Common myeloid progenitor, CD34-positive (primary cell): ENCODE results near the gene SULT4A1.

Source experiments
- CTCF ChIA-PET: fragments of 350-600 bp; sonication (Branson Sonifier 250); formaldehyde crosslinking; loops from one replicate; lab custom pipeline; 2021; ENCODE audit warnings: antibody characterized with exemption; lab: Charles Lee
- POLR2A ChIA-PET: fragments of 350-600 bp; sonication (Branson Sonifier 250); formaldehyde crosslinking; loops from one replicate; lab custom pipeline; 2021; ENCODE audit warnings: antibody characterized with exemption; lab: Charles Lee
- DNase-seq, 3 donors: peaks; one replicate each; pipeline versions ENCODE4 v3.0.0 to v3.0.0-alpha.2; 2013
- H3K27ac ChIP-seq, 2 experiments: 1 replicate in 1 of 2; 2 replicates in 1 of 2; pipeline ENCODE4 v1.7.0; 2013; ENCODE audit warnings: inconsistent platforms in 2 of 2, low read length in 2 of 2, mild to moderate bottlenecking in 2 of 2, low read depth in 1 of 2, moderate library complexity in 1 of 2; ENCODE audit not compliant: severe bottlenecking in 2 of 2, insufficient read depth in 1 of 2, poor library complexity in 1 of 2
- H3K27me3 ChIP-seq, 5 experiments: replicated peaks in 2 of 5; 1 replicate in 3 of 5; 2 replicates in 2 of 5; pipeline versions ENCODE4 v1.6.1 to v1.7.0; 2013; ENCODE audit warnings: low read length in 4 of 5, mild to moderate bottlenecking in 2 of 5, moderate library complexity in 2 of 5, inconsistent platforms in 1 of 5; ENCODE audit not compliant: insufficient read depth in 5 of 5, control insufficient read depth in 4 of 5
- H3K36me3 ChIP-seq, 4 experiments: 1 replicate in 2 of 4; 2 replicates in 2 of 4; pipeline versions ENCODE4 v1.6.1 to v1.7.0; 2013; ENCODE audit warnings: low read length in 3 of 4, control low read depth in 1 of 4, mild to moderate bottlenecking in 1 of 4; ENCODE audit not compliant: control insufficient read depth in 4 of 4, insufficient read depth in 4 of 4
- H3K4me1 ChIP-seq, 4 experiments: 1 replicate in 3 of 4; 2 replicates in 1 of 4; pipeline versions ENCODE4 v1.6.1 to v1.7.1; 2013; ENCODE audit warnings: low read length in 3 of 4, mild to moderate bottlenecking in 3 of 4, control low read depth in 1 of 4, inconsistent platforms in 1 of 4, moderate library complexity in 1 of 4; ENCODE audit not compliant: control insufficient read depth in 4 of 4, insufficient read depth in 4 of 4; ENCODE audit errors: control extremely low read depth in 1 of 4
- H3K4me3 ChIP-seq, 7 experiments: 1 replicate in 4 of 7; 2 replicates in 3 of 7; pipeline versions ENCODE4 v1.5.1 to v1.7.0; 2013; ENCODE audit warnings: mild to moderate bottlenecking in 7 of 7, low read length in 6 of 7, moderate library complexity in 6 of 7, inconsistent platforms in 2 of 7, low read depth in 2 of 7, control low read depth in 1 of 7; ENCODE audit not compliant: insufficient read depth in 4 of 7, control insufficient read depth in 1 of 7; ENCODE audit errors: extremely low read depth in 1 of 7
- H3K9me3 ChIP-seq, 5 experiments: 1 replicate in 4 of 5; 2 replicates in 1 of 5; pipeline versions ENCODE4 v1.6.1 to v1.7.1; 2013; ENCODE audit warnings: low read length in 4 of 5, mild to moderate bottlenecking in 2 of 5, inconsistent platforms in 1 of 5, low read depth in 1 of 5, moderate library complexity in 1 of 5; ENCODE audit not compliant: control insufficient read depth in 4 of 5, insufficient read depth in 2 of 5; ENCODE audit errors: control extremely low read depth in 1 of 5
- WGBS: methylation state at CpG from one replicate; pipeline ENCODE4 v1.1.5; 2013; ENCODE audit not compliant: insufficient coverage; 5-methylcytosine and 5-hydroxymethylcytosine counted together

The SULT4A1 gene

GRCh38 chr22:43783777-43784176 lies 78.5 kb downstream of the SULT4A1 start:
- Histone ChIP-seq H3K4me3 (no peak overlapping the region), H3K9me3 (no peaks in the 10 kb centered on the region), H3K27me3 (peaks cover 0 to 2% (median 0%) of the 10 kb centered on the region in 5 experiments), H3K27ac (no peak overlapping the region), H3K4me1 (no peaks in the 10 kb centered on the region), H3K36me3 (no peaks in the 10 kb centered on the region)
- ChIA-PET POLR2A (no interaction called here), CTCF (no interaction called here)
- WGBS: 100% methylated on average over 1 of the region's 2 CpGs
- DNase-seq: no peak

- CTCF ChIA-PET: no interaction called here
- Histone ChIP-seq H3K4me1 (peaks cover 0 to 6% (median 3%) of the 10 kb centered on the region in 4 experiments), H3K4me3 (no peak overlapping the region), H3K36me3 (no peaks in the 10 kb centered on the region), H3K27me3 (no peaks in the 10 kb centered on the region), H3K9me3 (no peaks in the 10 kb centered on the region), H3K27ac (no peak overlapping the region)
- POLR2A ChIA-PET: no interaction called here
- 100% methylated on average over 2 of the region's 3 CpGs for WGBS
- DNase-seq: no peak
Measured at GRCh38 chr22:43782448-43782847, 79.9 kb downstream of the SULT4A1 start.

DNA sequence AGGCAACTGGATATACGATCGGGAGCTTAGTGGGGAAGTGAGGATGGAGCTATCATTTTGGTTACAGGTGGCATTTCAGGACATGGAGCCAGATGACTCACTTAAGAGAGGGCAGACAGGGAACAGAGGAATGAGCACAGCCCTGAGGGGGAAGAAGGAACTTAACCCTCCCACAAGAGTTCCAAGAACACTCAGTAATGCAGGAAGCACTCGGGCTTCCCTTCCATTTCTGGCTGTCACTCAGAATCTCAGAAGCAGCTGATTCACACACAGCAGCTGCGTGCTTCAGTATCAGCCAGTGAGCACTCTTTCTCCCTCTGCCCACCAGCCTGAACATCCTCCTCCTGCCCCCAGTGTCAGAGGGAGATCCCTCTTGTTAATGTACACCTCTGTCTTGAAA lies 85.0 kb downstream of the SULT4A1 start:
- peak; percentile 11 to 56 (median 42) for DNase-seq

GRCh38 chr22:43776081-43776670 lies 86.1 kb downstream of the SULT4A1 start:
- Histone ChIP-seq H3K27me3 (peaks cover 0 to 6% (median 0%) of the 10 kb centered on the region in 5 experiments), H3K36me3 (no peaks in the 10 kb centered on the region), H3K9me3 (no peaks in the 10 kb centered on the region), H3K4me1 (peaks cover 0 to 12% (median 8%) of the 10 kb centered on the region in 4 experiments), H3K27ac (no peak overlapping the region), H3K4me3 (no peak overlapping the region)
- CTCF ChIA-PET: no interaction called here
- POLR2A ChIA-PET: no interaction called here
- WGBS: 90% methylated on average over 5 of the region's 9 CpGs
- no peak for DNase-seq

More for the DNA sequence above, 85.0 kb downstream of the SULT4A1 start:
- peaks cover 0 to 6% (median 0%) of the 10 kb centered on the region in 5 experiments for H3K27me3 ChIP-seq
- 9% methylated on average over 4 of the region's 4 CpGs for WGBS
- H3K4me3 ChIP-seq: peak overlapping the region in 1 of 7 experiments; percentile 45
- H3K27ac ChIP-seq: no peak overlapping the region
- ChIA-PET CTCF (no interaction called here), POLR2A (no interaction called here)
- no peaks in the 10 kb centered on the region for H3K36me3 ChIP-seq
- no peaks in the 10 kb centered on the region for H3K9me3 ChIP-seq
- peaks cover 0 to 12% (median 8%) of the 10 kb centered on the region in 4 experiments for H3K4me1 ChIP-seq
